HepG2 (cell line): ENCODE measurements around the gene TIAM2. TPM values are rescaled to one million over a fixed set of nuclear protein-coding genes. Genes with fewer than 3 reads are reported as not detected.

Experiments used
- ATAC-seq: fragments of 200-7000 bp; cut with Tn5 transposase; 3 replicates; pipeline ENCODE4 v1.9.1; 2020; ENCODE audit warnings: mild to moderate bottlenecking, moderate library complexity
- BruUV-seq: library from RNA; stranded (reverse); fragments of 400-500 nt; replicated peaks from 2 replicates; lab custom pipeline; 2021; lab: Mats Ljungman, UMichigan
- CTCF ChIA-PET: fragments of 300-600 bp; formaldehyde crosslinking; extraction: SDS; loops from one replicate; lab custom pipeline; 2021; ENCODE audit warnings: low total read pairs, inconsistent platforms, low intra/inter-chr PET ratio; lab: Yijun Ruan, JAX
- POLR2A ChIA-PET: fragments of 350-600 bp; sonication (Branson Sonifier 250); formaldehyde crosslinking; loops from one replicate; lab custom pipeline; 2020; ENCODE audit warnings: antibody characterized with exemption, inconsistent platforms; lab: Yijun Ruan, JAX
- DNase-seq: peaks from one replicate; pipeline ENCODE4 v3.0.0-alpha.2; 2015; ENCODE audit warnings: low spot score
- FAIRE-seq: peaks from 3 replicates; lab custom pipeline; 2011; peaks lifted over from hg19 to GRCh38; lab: Jason Lieb, UNC
- H2AFZ ChIP-seq: one replicate; pipeline ENCODE4 v1.6.1; 2011; ENCODE audit warnings: low read length, inconsistent platforms
- H3K27ac ChIP-seq: fragments of 300-600 bp; 3 replicates; pipeline ENCODE4 v1.8.0; 2011; ENCODE audit warnings: mixed run types, mild to moderate bottlenecking, mixed read lengths, low read length, inconsistent platforms; ENCODE audit not compliant: insufficient read depth; ENCODE audit errors: extremely low read length
- H3K27me3 ChIP-seq, 2 experiments: fragments of 200-600 bp in 1 of 2; 2 replicates in 1 of 2; 3 replicates in 1 of 2; pipeline versions ENCODE4 v1.6.0 to v1.8.0; 2011; ENCODE audit warnings: low read length in 2 of 2, mild to moderate bottlenecking in 2 of 2, moderate library complexity in 2 of 2, inconsistent platforms in 1 of 2; ENCODE audit not compliant: insufficient read depth in 2 of 2, control insufficient read depth in 1 of 2
- H3K36me3 ChIP-seq, 2 experiments: fragments of 200-600 bp in 1 of 2; replicated peaks in 1 of 2; 2 replicates in 1 of 2; 3 replicates in 1 of 2; pipeline versions ENCODE4 v1.5.1 to v1.8.0; 2011; ENCODE audit warnings: low read length in 2 of 2, inconsistent platforms in 1 of 2; ENCODE audit not compliant: insufficient read depth in 2 of 2, control insufficient read depth in 1 of 2
- H3K4me1 ChIP-seq: 2 replicates; pipeline ENCODE4 v1.5.1; 2012; ENCODE audit warnings: low read length, inconsistent platforms; ENCODE audit not compliant: insufficient read depth
- H3K4me2 ChIP-seq: 2 replicates; pipeline ENCODE4 v1.6.0; 2011; ENCODE audit warnings: low read depth, low read length, inconsistent platforms
- H3K4me3 ChIP-seq, 3 experiments: fragments of 200-600 bp in 1 of 3; sonication (generic), shearing (Covaris generic) in 1 of 3; replicated peaks in 1 of 3; 2 replicates each; pipeline ENCODE4 v1.5.1; 2011 to 2016; ENCODE audit warnings: low read length in 3 of 3, inconsistent platforms in 2 of 3, low read depth in 2 of 3, mild to moderate bottlenecking in 2 of 3, control low read depth in 1 of 3, mixed read lengths in 1 of 3; ENCODE audit not compliant: insufficient read depth in 1 of 3
- H3K79me2 ChIP-seq: one replicate; pipeline ENCODE4 v1.6.1; 2011; ENCODE audit warnings: low read length, inconsistent platforms; ENCODE audit not compliant: insufficient read depth
- H3K9ac ChIP-seq: 2 replicates; pipeline ENCODE4 v1.6.0; 2011; ENCODE audit warnings: mild to moderate bottlenecking, low read depth, low read length, inconsistent platforms; ENCODE audit not compliant: insufficient read depth
- H3K9me3 ChIP-seq: 2 replicates; pipeline ENCODE4 v1.5.1; 2012; ENCODE audit warnings: mild to moderate bottlenecking, low read length
- H4K20me1 ChIP-seq: 2 replicates; pipeline ENCODE4 v1.6.0; 2011; ENCODE audit warnings: inconsistent platforms, mild to moderate bottlenecking, low read length, moderate library complexity; ENCODE audit not compliant: insufficient read depth
- CAMTA2 ChIP-seq: sonication (generic); formaldehyde crosslinking; IDR thresholded peaks from 2 replicates; pipeline ENCODE4 v1.4.0; 2020; ENCODE audit warnings: mild to moderate bottlenecking, missing genetic modification reagents, borderline replicate concordance
- DNMT1 ChIP-seq: sonication (generic); formaldehyde crosslinking; IDR thresholded peaks from 2 replicates; pipeline ENCODE4 v1.5.1; 2020; ENCODE audit warnings: mild to moderate bottlenecking, missing genetic modification reagents
- FOSL1 ChIP-seq: sonication (generic); formaldehyde crosslinking; IDR thresholded peaks from 2 replicates; pipeline ENCODE4 v1.9.0; 2021; ENCODE audit warnings: missing genetic modification reagents, borderline replicate concordance
- JUNB ChIP-seq: sonication (generic); formaldehyde crosslinking; IDR thresholded peaks from 2 replicates; pipeline ENCODE4 v1.8.0; 2022; ENCODE audit warnings: missing genetic modification reagents, mild to moderate bottlenecking, borderline replicate concordance
- MAFF ChIP-seq: IDR thresholded peaks from 2 replicates; pipeline ENCODE4 v1.6.1; 2011; ENCODE audit warnings: low read depth, low read length, improper control_type of control experiment
- MAFK ChIP-seq, 2 experiments: IDR thresholded peaks in 1 of 2; conservative IDR thresholded peaks in 1 of 2; 2 replicates each; pipeline ENCODE4 v1.6.1; 2011; ENCODE audit warnings: improper control_type of control experiment in 2 of 2, low read length in 2 of 2
- MAZ ChIP-seq, 2 experiments: sonication (generic) in 1 of 2; formaldehyde crosslinking in 1 of 2; IDR thresholded peaks; 2 replicates each; pipeline versions ENCODE4 v1.5.0 to v1.6.1; 2012 to 2020; ENCODE audit warnings: low read depth in 2 of 2, mild to moderate bottlenecking in 2 of 2, borderline replicate concordance in 1 of 2, improper control_type of control experiment in 1 of 2, low read length in 1 of 2, missing genetic modification reagents in 1 of 2, moderate library complexity in 1 of 2
- NR2F1 ChIP-seq, 2 experiments: fragments of 450-650 bp in 1 of 2; formaldehyde crosslinking in 1 of 2; IDR thresholded peaks; 2 replicates each; pipeline versions ENCODE4 v1.5.0 to v1.6.1; 2016 to 2020; ENCODE audit warnings: mild to moderate bottlenecking in 1 of 2, missing compliant biosample characterization in 1 of 2, missing genetic modification reagents in 1 of 2, moderate library complexity in 1 of 2
- SATB2 ChIP-seq: sonication (generic); formaldehyde crosslinking; IDR thresholded peaks from 2 replicates; pipeline ENCODE4 v1.5.0; 2020; ENCODE audit warnings: missing genetic modification reagents
- SMC3 ChIP-seq: IDR thresholded peaks from 2 replicates; pipeline ENCODE4 v1.6.1; 2011; ENCODE audit warnings: low read length, improper control_type of control experiment
- ZBTB20 ChIP-seq: sonication (generic); formaldehyde crosslinking; IDR thresholded peaks from 2 replicates; pipeline ENCODE4 v1.8.1; 2023; ENCODE audit warnings: missing genetic modification reagents, low read depth, mild to moderate bottlenecking, borderline replicate concordance
- ZBTB38 ChIP-seq: sonication (generic); formaldehyde crosslinking; IDR thresholded peaks from 2 replicates; pipeline ENCODE4 v1.5.1; 2020; ENCODE audit warnings: mild to moderate bottlenecking, missing genetic modification reagents
- ZNF333 ChIP-seq: sonication (generic); formaldehyde crosslinking; IDR thresholded peaks from 2 replicates; pipeline ENCODE4 v1.4.0; 2020; ENCODE audit warnings: mild to moderate bottlenecking, missing genetic modification reagents, borderline replicate concordance
- ZNF335 ChIP-seq: sonication (generic); formaldehyde crosslinking; IDR thresholded peaks from 2 replicates; pipeline ENCODE4 v1.4.0; 2020; ENCODE audit warnings: missing genetic modification reagents
- ZNF343 ChIP-seq: sonication (generic); formaldehyde crosslinking; IDR thresholded peaks from 2 replicates; pipeline ENCODE4 v1.4.0; 2020; ENCODE audit warnings: mild to moderate bottlenecking, missing genetic modification reagents
- ZNF629 ChIP-seq: sonication (generic); formaldehyde crosslinking; conservative IDR thresholded peaks from 2 replicates; pipeline ENCODE4 v1.5.0; 2020; ENCODE audit warnings: missing genetic modification reagents
- ZNF75D ChIP-seq: sonication (generic); formaldehyde crosslinking; IDR thresholded peaks from 2 replicates; pipeline ENCODE4 v1.8.1; 2023; ENCODE audit warnings: missing genetic modification reagents, mild to moderate bottlenecking, borderline replicate concordance
- WGBS: methylation state at CpG from one replicate; pipeline ENCODE4 v1.1.6; 2017; ENCODE audit warnings: low lambda C conversion rate; 5-methylcytosine and 5-hydroxymethylcytosine counted together
- in situ Hi-C: cut with HindIII; loops from 2 replicates; pipeline ENCODE4 v1.10.0; 2017; ENCODE audit warnings: low pct_unique_long_range_greater_than_20kb; ENCODE audit not compliant: extremely low pct_ligation_motif_present
- intact Hi-C: fragments of 100-400 bp; cut with micrococcal nuclease; formaldehyde crosslinking; loops from one replicate; pipeline ENCODE4 v1.10.0; 2022; ENCODE audit not compliant: unreplicated experiment
- polyA plus RNA-seq, 8 experiments: library from polyadenylated mRNA; depleted of rRNA in 3 of 8; stranded (reverse) in 7 of 8; unstranded in 1 of 8; fragments of >200 nt; fragmentation: Illumina TruSeq in 4 of 8; extraction: Trizol in 4 of 8; gene quantifications; 2 replicates each; pipeline versions ENCODE4 v1.2.1 to v1.2.3, GENCODE V29; 2011 to 2016; ENCODE audit warnings: low read depth in 4 of 8, missing spikeins in 1 of 8, mixed read lengths in 1 of 8; ENCODE audit not compliant: insufficient read depth in 1 of 8
- total RNA-seq, 5 experiments: library from RNA; depleted of rRNA; stranded (reverse); fragments of >200 nt; fragmentation: Illumina TruSeq; extraction: Trizol; gene quantifications; 2 replicates each; pipeline ENCODE4 v1.2.3, GENCODE V29; 2016; ENCODE audit warnings: low read depth in 1 of 5
- TF ChIP-seq, protein P1 (sequence below): sonication (generic); formaldehyde crosslinking; conservative IDR thresholded peaks from 2 replicates; pipeline ENCODE4 v1.4.0; 2020; ENCODE audit warnings: missing genetic modification reagents
- TF ChIP-seq, protein P2 (sequence below): sonication (generic); formaldehyde crosslinking; IDR thresholded peaks from 2 replicates; pipeline ENCODE4 v1.8.1; 2023; ENCODE audit warnings: mild to moderate bottlenecking, missing genetic modification reagents, borderline replicate concordance
- TF ChIP-seq, protein P3 (sequence below): sonication (generic); formaldehyde crosslinking; IDR thresholded peaks from 2 replicates; pipeline ENCODE4 v1.4.0; 2020; ENCODE audit warnings: mild to moderate bottlenecking, missing genetic modification reagents
- TF ChIP-seq, protein P4 (sequence below): IDR thresholded peaks from 2 replicates; pipeline ENCODE4 v1.6.1; 2012; ENCODE audit warnings: inconsistent platforms
- TF ChIP-seq, protein P5 (sequence below): sonication (generic); formaldehyde crosslinking; IDR thresholded peaks from 2 replicates; pipeline ENCODE4 v1.5.0; 2020; ENCODE audit warnings: mild to moderate bottlenecking, missing genetic modification reagents, borderline replicate concordance

TIAM2 gene
- total and polyA plus RNA-seq, 2 of the 13 experiments (the other 11 are each of a cell fraction or from before 2014, with no cell fraction given), result 4.1 to 4.5 TPM

DNA sequence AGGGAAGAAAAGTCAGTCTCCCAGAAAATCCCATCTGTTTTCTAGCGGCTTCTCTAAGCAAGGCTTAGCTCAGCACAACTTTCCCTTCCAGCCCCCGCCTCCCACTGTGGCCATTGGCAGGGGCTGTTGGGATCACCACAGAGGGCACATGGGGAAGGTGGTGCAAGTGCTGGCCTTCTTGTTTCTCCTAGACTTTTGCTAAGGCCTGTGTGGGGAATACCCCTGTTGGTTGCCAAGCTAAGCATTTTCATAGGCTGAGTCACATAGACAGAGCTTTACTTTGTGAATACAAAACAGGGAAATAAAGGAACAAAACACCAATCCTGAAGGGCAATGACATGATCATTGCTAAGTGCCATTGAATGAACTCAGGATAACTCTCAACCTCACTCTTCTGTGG is 32.4 kb upstream of the TIAM2 start:
- CTCF ChIA-PET, result no interaction called here
- ATAC-seq (no peak), DNase-seq (peak; percentile 40), FAIRE-seq (no peak)
- Histone ChIP-seq H3K4me1 (peaks cover 66% of the 10 kb centered on the region), H3K9me3 (no peaks in the 10 kb centered on the region), H3K9ac (no peak overlapping the region), H3K27me3 (no peaks in the 10 kb centered on the region), H3K36me3 (no peaks in the 10 kb centered on the region), H3K27ac (peak overlapping the region; percentile 57), H3K79me2 (no peaks in the 10 kb centered on the region), H4K20me1 (no peaks in the 10 kb centered on the region), H2AFZ (no peak overlapping the region), H3K4me3 (no peak overlapping the region), H3K4me2 (no peak overlapping the region)
- in situ Hi-C loops, result no loop called here
- POLR2A ChIA-PET, result interaction anchor here (1.3 to 1.4 kb wide), 3 partner anchors 11 to 31 kb away, joined by 4 read pairs; no protein-coding TSS in a partner anchor
- intact Hi-C loops, result no loop called here
- no TSS peak for BruUV-seq
- 100% methylated on average over 2 of the region's 2 CpGs for WGBS
- no peak for TF ChIP-seq ZNF333 (CRISPR knock-in tag)
- TF ChIP-seq, protein P1, sequence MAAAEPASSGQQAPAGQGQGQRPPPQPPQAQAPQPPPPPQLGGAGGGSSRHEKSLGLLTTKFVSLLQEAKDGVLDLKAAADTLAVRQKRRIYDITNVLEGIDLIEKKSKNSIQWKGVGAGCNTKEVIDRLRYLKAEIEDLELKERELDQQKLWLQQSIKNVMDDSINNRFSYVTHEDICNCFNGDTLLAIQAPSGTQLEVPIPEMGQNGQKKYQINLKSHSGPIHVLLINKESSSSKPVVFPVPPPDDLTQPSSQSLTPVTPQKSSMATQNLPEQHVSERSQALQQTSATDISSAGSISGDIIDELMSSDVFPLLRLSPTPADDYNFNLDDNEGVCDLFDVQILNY (CRISPR knock-in tag), result no peak
- TF ChIP-seq, protein P2, sequence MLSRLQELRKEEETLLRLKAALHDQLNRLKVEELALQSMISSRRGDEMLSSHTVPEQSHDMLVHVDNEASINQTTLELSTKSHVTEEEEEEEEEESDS (CRISPR knock-in tag), result no peak
- TF ChIP-seq NR2F1 (CRISPR knock-in tag; IDR thresholded peaks at IDR 0.05), result 0 out of 4 replicates have a peak, but pooled peaks of 1 of the 2 experiments have one; percentile 18
- 0 out of 2 replicates have a peak, but pooled peaks have one; percentile 1 for TF ChIP-seq SMC3
- peak; percentile 44 to 61; a peak in 3 of 4 replicates for TF ChIP-seq MAFK (conservative IDR thresholded peaks at IDR 0.05 in 1 of 2, IDR thresholded peaks at IDR 0.05 in 1 of 2; ENCODE audit: low read length in 2 of 2)
- no peak for TF ChIP-seq MAZ (IDR thresholded peaks at IDR 0.05; ENCODE audit: borderline replicate concordance, low read depth, low read length)
- TF ChIP-seq MAZ (CRISPR knock-in tag; IDR thresholded peaks at IDR 0.05; ENCODE audit: low read depth), result no peak
- no peak for TF ChIP-seq JUNB
- TF ChIP-seq, protein P3, sequence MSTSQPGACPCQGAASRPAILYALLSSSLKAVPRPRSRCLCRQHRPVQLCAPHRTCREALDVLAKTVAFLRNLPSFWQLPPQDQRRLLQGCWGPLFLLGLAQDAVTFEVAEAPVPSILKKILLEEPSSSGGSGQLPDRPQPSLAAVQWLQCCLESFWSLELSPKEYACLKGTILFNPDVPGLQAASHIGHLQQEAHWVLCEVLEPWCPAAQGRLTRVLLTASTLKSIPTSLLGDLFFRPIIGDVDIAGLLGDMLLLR (CRISPR knock-in tag), result no peak
- no peak for TF ChIP-seq FOSL1 (CRISPR knock-in tag)
- no peak for TF ChIP-seq ZBTB20 (CRISPR knock-in tag)
- TF ChIP-seq, protein P4, sequence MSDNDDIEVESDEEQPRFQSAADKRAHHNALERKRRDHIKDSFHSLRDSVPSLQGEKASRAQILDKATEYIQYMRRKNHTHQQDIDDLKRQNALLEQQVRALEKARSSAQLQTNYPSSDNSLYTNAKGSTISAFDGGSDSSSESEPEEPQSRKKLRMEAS, result no peak
- TF ChIP-seq ZBTB38, result 0 out of 2 replicates have a peak, but pooled peaks have one; percentile 7
- TF ChIP-seq CAMTA2 (CRISPR knock-in tag), result no peak
- TF ChIP-seq ZNF335 (CRISPR knock-in tag), result no peak
- no peak for TF ChIP-seq SATB2
- TF ChIP-seq, protein P5, sequence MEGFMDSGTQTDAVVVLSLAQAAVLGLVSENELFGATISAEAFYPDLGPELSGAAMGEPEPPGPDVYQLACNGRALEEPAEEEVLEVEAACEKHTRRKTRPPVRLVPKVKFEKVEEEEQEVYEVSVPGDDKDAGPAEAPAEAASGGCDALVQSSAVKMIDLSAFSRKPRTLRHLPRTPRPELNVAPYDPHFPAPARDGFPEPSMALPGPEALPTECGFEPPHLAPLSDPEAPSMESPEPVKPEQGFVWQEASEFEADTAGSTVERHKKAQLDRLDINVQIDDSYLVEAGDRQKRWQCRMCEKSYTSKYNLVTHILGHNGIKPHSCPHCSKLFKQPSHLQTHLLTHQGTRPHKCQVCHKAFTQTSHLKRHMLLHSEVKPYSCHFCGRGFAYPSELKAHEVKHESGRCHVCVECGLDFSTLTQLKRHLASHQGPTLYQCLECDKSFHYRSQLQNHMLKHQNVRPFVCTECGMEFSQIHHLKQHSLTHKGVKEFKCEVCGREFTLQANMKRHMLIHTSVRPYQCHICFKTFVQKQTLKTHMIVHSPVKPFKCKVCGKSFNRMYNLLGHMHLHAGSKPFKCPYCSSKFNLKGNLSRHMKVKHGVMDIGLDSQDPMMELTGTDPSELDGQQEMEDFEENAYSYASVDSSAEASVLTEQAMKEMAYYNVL (CRISPR knock-in tag), result 0 out of 2 replicates have a peak, but pooled peaks have one; percentile 11
- TF ChIP-seq ZNF629 (CRISPR knock-in tag), result no peak
- TF ChIP-seq ZNF343 (CRISPR knock-in tag), result 0 out of 2 replicates have a peak, but pooled peaks have one; percentile 41
- peak; percentile 60 for TF ChIP-seq MAFF
- TF ChIP-seq ZNF75D (CRISPR knock-in tag), result no peak
- no peak for TF ChIP-seq DNMT1 (CRISPR knock-in tag)
